ENCODE measurements around the gene PTPRK. TPM values are rescaled to one million over a fixed set of nuclear protein-coding genes. Genes with fewer than 3 reads are reported as not detected.
A peak's percentile ranks its signal among the peaks of the same experiment; 100 is the strongest.

Gene PTPRK
- total and polyA plus RNA-seq, 2 of the 13 experiments (the other 11 are each of a cell fraction or from before 2014, with no cell fraction given), result 43.6 to 98.3 TPM

- TF ChIP-seq, protein P1, sequence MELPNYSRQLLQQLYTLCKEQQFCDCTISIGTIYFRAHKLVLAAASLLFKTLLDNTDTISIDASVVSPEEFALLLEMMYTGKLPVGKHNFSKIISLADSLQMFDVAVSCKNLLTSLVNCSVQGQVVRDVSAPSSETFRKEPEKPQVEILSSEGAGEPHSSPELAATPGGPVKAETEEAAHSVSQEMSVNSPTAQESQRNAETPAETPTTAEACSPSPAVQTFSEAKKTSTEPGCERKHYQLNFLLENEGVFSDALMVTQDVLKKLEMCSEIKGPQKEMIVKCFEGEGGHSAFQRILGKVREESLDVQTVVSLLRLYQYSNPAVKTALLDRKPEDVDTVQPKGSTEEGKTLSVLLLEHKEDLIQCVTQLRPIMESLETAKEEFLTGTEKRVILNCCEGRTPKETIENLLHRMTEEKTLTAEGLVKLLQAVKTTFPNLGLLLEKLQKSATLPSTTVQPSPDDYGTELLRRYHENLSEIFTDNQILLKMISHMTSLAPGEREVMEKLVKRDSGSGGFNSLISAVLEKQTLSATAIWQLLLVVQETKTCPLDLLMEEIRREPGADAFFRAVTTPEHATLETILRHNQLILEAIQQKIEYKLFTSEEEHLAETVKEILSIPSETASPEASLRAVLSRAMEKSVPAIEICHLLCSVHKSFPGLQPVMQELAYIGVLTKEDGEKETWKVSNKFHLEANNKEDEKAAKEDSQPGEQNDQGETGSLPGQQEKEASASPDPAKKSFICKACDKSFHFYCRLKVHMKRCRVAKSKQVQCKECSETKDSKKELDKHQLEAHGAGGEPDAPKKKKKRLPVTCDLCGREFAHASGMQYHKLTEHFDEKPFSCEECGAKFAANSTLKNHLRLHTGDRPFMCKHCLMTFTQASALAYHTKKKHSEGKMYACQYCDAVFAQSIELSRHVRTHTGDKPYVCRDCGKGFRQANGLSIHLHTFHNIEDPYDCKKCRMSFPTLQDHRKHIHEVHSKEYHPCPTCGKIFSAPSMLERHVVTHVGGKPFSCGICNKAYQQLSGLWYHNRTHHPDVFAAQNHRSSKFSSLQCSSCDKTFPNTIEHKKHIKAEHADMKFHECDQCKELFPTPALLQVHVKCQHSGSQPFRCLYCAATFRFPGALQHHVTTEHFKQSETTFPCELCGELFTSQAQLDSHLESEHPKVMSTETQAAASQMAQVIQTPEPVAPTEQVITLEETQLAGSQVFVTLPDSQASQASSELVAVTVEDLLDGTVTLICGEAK (IDR thresholded peaks at IDR 0.05), result no peak
- TF ChIP-seq, protein P1 (CRISPR knock-in tag; IDR thresholded peaks at IDR 0.05), result no peak
- TF ChIP-seq MAFF (IDR thresholded peaks at IDR 0.05; ENCODE audit: low read depth, low read length) (no peak), AHDC1 (CRISPR knock-in tag; IDR thresholded peaks at IDR 0.05; ENCODE audit: borderline replicate concordance) (peak; percentile 49; the same call in 1 of the 2 replicates), KLF11 (CRISPR knock-in tag; IDR thresholded peaks at IDR 0.05) (peak; percentile 30; the same call in 1 of the 2 replicates), DBP (CRISPR knock-in tag; IDR thresholded peaks at IDR 0.05; ENCODE audit: not compliant biosample characterization) (no peak), FOXP1 (IDR thresholded peaks at IDR 0.05) (no peak), FOXP1 (CRISPR knock-in tag; IDR thresholded peaks at IDR 0.05) (peak; percentile 40; the same call in 1 of the 2 replicates), SOX5 (CRISPR knock-in tag; IDR thresholded peaks at IDR 0.05; ENCODE audit: borderline replicate concordance) (peak; percentile 77; the same call in 1 of the 2 replicates), CEBPG (CRISPR knock-in tag; IDR thresholded peaks at IDR 0.05) (peak; percentile 93), KMT2B (CRISPR knock-in tag; IDR thresholded peaks at IDR 0.05) (no peak)
- TF ChIP-seq, protein P2, sequence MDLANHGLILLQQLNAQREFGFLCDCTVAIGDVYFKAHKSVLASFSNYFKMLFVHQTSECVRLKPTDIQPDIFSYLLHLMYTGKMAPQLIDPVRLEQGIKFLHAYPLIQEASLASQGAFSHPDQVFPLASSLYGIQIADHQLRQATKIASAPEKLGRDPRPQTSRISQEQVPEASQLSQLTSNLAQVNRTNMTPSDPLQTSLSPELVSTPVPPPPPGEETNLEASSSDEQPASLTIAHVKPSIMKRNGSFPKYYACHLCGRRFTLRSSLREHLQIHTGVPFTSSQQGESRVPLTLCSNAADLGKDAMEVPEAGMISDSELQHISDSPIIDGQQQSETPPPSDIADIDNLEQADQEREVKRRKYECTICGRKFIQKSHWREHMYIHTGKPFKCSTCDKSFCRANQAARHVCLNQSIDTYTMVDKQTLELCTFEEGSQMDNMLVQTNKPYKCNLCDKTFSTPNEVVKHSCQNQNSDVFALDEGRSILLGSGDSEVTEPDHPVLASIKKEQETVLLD (CRISPR knock-in tag; IDR thresholded peaks at IDR 0.05; ENCODE audit: low read depth), result no peak
- TF ChIP-seq, protein P3, sequence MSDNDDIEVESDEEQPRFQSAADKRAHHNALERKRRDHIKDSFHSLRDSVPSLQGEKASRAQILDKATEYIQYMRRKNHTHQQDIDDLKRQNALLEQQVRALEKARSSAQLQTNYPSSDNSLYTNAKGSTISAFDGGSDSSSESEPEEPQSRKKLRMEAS (IDR thresholded peaks at IDR 0.05), result no peak
These were observed 154.8 kb downstream of the PTPRK start (continued) for GRCh38 chr6:128365520-128366160.

Measured in HepG2 (cell line).